ENCODE results near the gene TTC33. TPM values are rescaled to one million over a fixed set of nuclear protein-coding genes. Genes with fewer than 3 reads are reported as not detected.
"Not testable (repeated sequence)": the region's sequence is repeated elsewhere in the genome, so short reads cannot be mapped to it uniquely, and the experiment has no call there.

TTC33 gene
- total RNA-seq, 4 donors from 2014 or later = 5.0 to 12.6 (median 7.0) TPM

GRCh38 chr5:40600383-40600782 is 155.4 kb downstream of the TTC33 start:
- Histone ChIP-seq H3K27ac (no peak overlapping the region), H3K36me3 (no peaks in the 10 kb centered on the region), H3K9me3 (no peaks in the 10 kb centered on the region), H3K4me1 (peaks cover 0 to 20% (median 0%) of the 10 kb centered on the region in 3 donors), H3K4me3 (no peak overlapping the region), H3K27me3 (peaks cover 0 to 7% (median 0%) of the 10 kb centered on the region in 4 donors)
- 73 to 92% methylated on average over 1 of the region's 1 CpG for WGBS, 2 donors
- no peak for TF ChIP-seq POLR2A (IDR thresholded peaks at IDR 0.05)
- TF ChIP-seq CTCF (IDR thresholded peaks at IDR 0.05) = no peak
- intact Hi-C loops (cut with DNase I) = no loop called here
- DNase-seq = no peak

DNA sequence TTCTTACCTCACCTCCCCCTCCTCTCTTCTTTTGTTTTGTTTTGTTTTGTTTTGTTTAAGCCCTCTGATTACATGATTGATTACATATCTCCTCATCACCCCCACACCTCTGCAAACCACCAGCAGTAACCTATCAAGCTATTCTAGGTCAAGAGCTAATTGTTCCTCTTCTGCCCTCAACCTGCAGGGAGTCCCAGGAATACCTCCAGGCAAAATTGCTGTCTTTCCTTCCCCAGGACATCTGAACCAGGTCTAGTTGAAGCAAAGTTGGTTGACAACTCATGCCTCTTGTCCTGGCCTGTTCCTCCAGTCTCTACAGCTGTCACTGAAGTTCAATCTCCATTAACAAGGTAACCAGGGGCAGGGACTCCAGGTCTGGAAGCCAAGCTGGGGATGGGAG is 156.1 kb downstream of the TTC33 start:
- TF ChIP-seq POLR2A (IDR thresholded peaks at IDR 0.05) (no peak), CTCF (IDR thresholded peaks at IDR 0.05) (no peak)
- Histone ChIP-seq H3K36me3 (no peaks in the 10 kb centered on the region), H3K27me3 (peaks cover 0 to 7% (median 0%) of the 10 kb centered on the region in 4 donors), H3K9me3 (no peaks in the 10 kb centered on the region), H3K4me3 (no peak overlapping the region), H3K4me1 (peaks cover 0 to 15% (median 0%) of the 10 kb centered on the region in 3 donors), H3K27ac (no peak overlapping the region)
- DNase-seq = no peak
- intact Hi-C loops (cut with DNase I) = no loop called here

DNA sequence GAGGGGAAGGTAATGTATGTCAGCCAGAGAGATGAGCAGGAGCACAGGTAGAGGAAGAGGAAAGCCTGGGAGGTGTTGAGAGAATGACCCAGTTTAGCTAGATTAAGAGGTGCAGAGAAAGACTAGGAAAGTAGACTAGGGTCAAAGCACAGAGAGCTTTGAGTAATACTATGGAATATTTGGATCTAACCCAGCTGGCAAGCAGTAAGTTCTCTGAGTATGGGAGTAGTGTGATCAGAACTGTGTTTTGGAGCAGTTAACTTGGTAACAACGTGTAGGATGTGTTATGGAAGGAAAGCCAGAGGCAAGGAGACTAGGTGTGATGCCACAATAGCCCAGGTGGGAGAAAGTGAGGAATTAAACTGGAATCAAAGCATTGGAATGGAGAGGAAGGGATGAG is 160.9 kb downstream of the TTC33 start:
- Histone ChIP-seq H3K4me1 (no peaks in the 10 kb centered on the region), H3K4me3 (no peak overlapping the region), H3K9me3 (no peaks in the 10 kb centered on the region), H3K27me3 (peaks cover 0 to 7% (median 0%) of the 10 kb centered on the region in 4 donors), H3K27ac (no peak overlapping the region), H3K36me3 (no peaks in the 10 kb centered on the region)
- TF ChIP-seq POLR2A (IDR thresholded peaks at IDR 0.05) = no peak
- TF ChIP-seq CTCF (IDR thresholded peaks at IDR 0.05) = no peak
- intact Hi-C loops (cut with DNase I) = no loop called here
- no peak for DNase-seq
- WGBS, 2 donors = 20 to 30% methylated on average over 1 of the region's 1 CpG

GRCh38 chr5:40591727-40592396 is 163.9 kb downstream of the TTC33 start:
- H3K4me3 ChIP-seq; H3K9me3 ChIP-seq; H3K27ac ChIP-seq; H3K4me1 ChIP-seq; DNase-seq; H3K27me3 ChIP-seq; intact Hi-C loops (cut with DNase I); H3K36me3 ChIP-seq: not testable (repeated sequence)
- WGBS, 2 donors = 48 to 82% methylated on average over 7 to 9 of the region's 10 CpGs

DNA sequence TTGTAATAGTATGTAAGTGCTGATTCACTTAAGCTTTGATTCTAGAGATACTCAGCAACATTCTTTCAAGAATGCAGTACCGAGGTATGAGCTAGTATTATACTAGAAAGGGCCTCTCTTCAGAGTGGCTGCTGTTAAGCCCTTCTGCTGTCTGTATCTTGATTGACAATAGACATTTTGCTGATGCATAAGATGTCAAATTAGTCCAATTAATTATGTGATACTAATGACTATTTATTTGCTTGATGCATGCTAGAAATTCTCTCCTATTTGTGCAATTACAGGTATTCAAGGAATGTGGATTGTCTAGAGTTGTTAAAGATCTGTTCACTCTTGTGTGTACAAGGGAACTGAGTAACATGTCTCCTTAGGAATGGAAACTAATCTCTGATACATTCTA is 168.4 kb downstream of the TTC33 start:
- Histone ChIP-seq H3K27me3 (no peaks in the 10 kb centered on the region), H3K36me3 (no peaks in the 10 kb centered on the region), H3K4me3 (no peak overlapping the region), H3K27ac (no peak overlapping the region), H3K4me1 (no peaks in the 10 kb centered on the region), H3K9me3 (no peaks in the 10 kb centered on the region)
- TF ChIP-seq POLR2A (IDR thresholded peaks at IDR 0.05) = no peak
- no peak for TF ChIP-seq CTCF (IDR thresholded peaks at IDR 0.05)
- intact Hi-C loops (cut with DNase I) = no loop called here
- no peak for DNase-seq
- WGBS, 2 donors = 86 to 92% methylated on average over 1 of the region's 1 CpG
